ENCODE measurements around the gene LTB4R. TPM values are rescaled to one million over a fixed set of nuclear protein-coding genes. Genes with fewer than 3 reads are reported as not detected.

LTB4R gene
- total RNA-seq, 4 donors from 2014 or later = 3.7 to 19.5 (median 5.6) TPM

- Histone ChIP-seq H3K27me3 (no peaks in the 10 kb centered on the region), H3K27ac (no peak overlapping the region), H3K9me3 (no peaks in the 10 kb centered on the region), H3K36me3 (no peaks in the 10 kb centered on the region), H3K4me3 (no peak overlapping the region), H3K4me1 (no peaks in the 10 kb centered on the region)
- intact Hi-C loops (cut with DNase I; ENCODE audit: low total_unique reads) = no loop called here
- TF ChIP-seq POLR2A (IDR thresholded peaks at IDR 0.05) (no peak), CTCF (IDR thresholded peaks at IDR 0.05) (no peak)
- DNase-seq = no peak
These were observed 27.4 kb upstream of the LTB4R start for GRCh38 chr14:24283796-24284460.

GRCh38 chr14:24284501-24285035, 26.7 kb upstream of the LTB4R start:
- intact Hi-C loops (cut with DNase I; ENCODE audit: low total_unique reads) = no loop called here
- no peak for TF ChIP-seq CTCF (IDR thresholded peaks at IDR 0.05)
- TF ChIP-seq POLR2A (IDR thresholded peaks at IDR 0.05) = no peak
- no peak for DNase-seq
- Histone ChIP-seq H3K4me1 (no peaks in the 10 kb centered on the region), H3K27ac (no peak overlapping the region), H3K27me3 (no peaks in the 10 kb centered on the region), H3K4me3 (no peak overlapping the region), H3K9me3 (no peaks in the 10 kb centered on the region), H3K36me3 (no peaks in the 10 kb centered on the region)

GRCh38 chr14:24285351-24285750, 26.0 kb upstream of the LTB4R start:
- intact Hi-C loops (cut with DNase I; ENCODE audit: low total_unique reads) = no loop called here
- Histone ChIP-seq H3K27me3 (no peaks in the 10 kb centered on the region), H3K27ac (no peak overlapping the region), H3K36me3 (no peaks in the 10 kb centered on the region), H3K4me1 (no peaks in the 10 kb centered on the region), H3K4me3 (no peak overlapping the region), H3K9me3 (no peaks in the 10 kb centered on the region)
- DNase-seq = no peak
- no peak for TF ChIP-seq POLR2A (IDR thresholded peaks at IDR 0.05)

GRCh38 chr14:24286996-24287395, 24.3 kb upstream of the LTB4R start:
- H3K27ac ChIP-seq = no peak overlapping the region
- no peak overlapping the region for H3K4me3 ChIP-seq
- H3K4me1 ChIP-seq = no peaks in the 10 kb centered on the region
- no peaks in the 10 kb centered on the region for H3K27me3 ChIP-seq
- no peak for DNase-seq
- no peaks in the 10 kb centered on the region for H3K9me3 ChIP-seq
- intact Hi-C loops (cut with DNase I; ENCODE audit: low total_unique reads) = no loop called here
- no peak for TF ChIP-seq POLR2A (IDR thresholded peaks at IDR 0.05)
- no peak for TF ChIP-seq CTCF (IDR thresholded peaks at IDR 0.05)
- H3K36me3 ChIP-seq = no peaks in the 10 kb centered on the region

- intact Hi-C loops (cut with DNase I; ENCODE audit: low total_unique reads) = loop anchor here (10.0 kb wide), 1 partner anchor 45 kb away; the partner anchor contains the start of gene TINF2
- TF ChIP-seq CTCF (IDR thresholded peaks at IDR 0.05) (no peak), POLR2A (IDR thresholded peaks at IDR 0.05) (no peak)
- no peaks in the 10 kb centered on the region for H3K4me1 ChIP-seq
- no peaks in the 10 kb centered on the region for H3K36me3 ChIP-seq
- H3K9me3 ChIP-seq = no peaks in the 10 kb centered on the region
- H3K27me3 ChIP-seq = no peaks in the 10 kb centered on the region
- H3K4me3 ChIP-seq = no peak overlapping the region
- DNase-seq = no peak
- H3K27ac ChIP-seq = no peak overlapping the region
These were observed 21.5 kb upstream of the LTB4R start for GRCh38 chr14:24289649-24290280.
